GM21360 (cell line): ENCODE data around the gene FAM222B.
"Not testable (repeated sequence)": the region's sequence is repeated elsewhere in the genome, so short reads cannot be mapped to it uniquely, and the experiment has no call there.

ENCODE experiments used
- ATAC-seq: cut with Tn5 transposase; IDR thresholded peaks from one replicate; pipeline ENCODE4 v1.9.1; 2021; ENCODE audit warnings: mild to moderate bottlenecking, moderate library complexity; ENCODE audit not compliant: unreplicated experiment

FAM222B gene

GRCh38 chr17:28873839-28874238, 31.2 kb upstream of the FAM222B start:
- no peak for ATAC-seq

GRCh38 chr17:28871056-28871579, 28.5 kb upstream of the FAM222B start:
- peak; percentile 81 for ATAC-seq

- ATAC-seq: no peak
Observed at GRCh38 chr17:28867276-28867675, 24.7 kb upstream of the FAM222B start.

GRCh38 chr17:28865946-28866752, 23.6 kb upstream of the FAM222B start:
- ATAC-seq: no peak

GRCh38 chr17:28864991-28865849, 22.6 kb upstream of the FAM222B start:
- ATAC-seq: no peak

- no peak for ATAC-seq
Observed at GRCh38 chr17:28863953-28864352, 21.4 kb upstream of the FAM222B start.

- ATAC-seq: no peak
Observed at GRCh38 chr17:28862561-28862960, 20.0 kb upstream of the FAM222B start.

- no peak for ATAC-seq
Observed at GRCh38 chr17:28861393-28862203, 19.0 kb upstream of the FAM222B start.

- ATAC-seq: no peak
Observed at GRCh38 chr17:28860363-28860808, 17.8 kb upstream of the FAM222B start.

GRCh38 chr17:28858801-28859355, 16.3 kb upstream of the FAM222B start:
- ATAC-seq: no peak

GRCh38 chr17:28857905-28858800, 15.6 kb upstream of the FAM222B start:
- no peak for ATAC-seq

GRCh38 chr17:28856028-28856574, 13.5 kb upstream of the FAM222B start:
- ATAC-seq: no peak

GRCh38 chr17:28855336-28855679, 12.7 kb upstream of the FAM222B start:
- no peak for ATAC-seq

GRCh38 chr17:28854457-28855335, 12.1 kb upstream of the FAM222B start, which contains the start of gene ERAL1:
Gene ERAL1, plus strand, starts transcription at chr17:28855016. Its CDS starts 19 bp downstream, at chr17:28855035.
- ATAC-seq: peak; percentile 80

- ATAC-seq: no peak
Observed at GRCh38 chr17:28853295-28853694, 10.7 kb upstream of the FAM222B start.

GRCh38 chr17:28849281-28849680, 6.7 kb upstream of the FAM222B start:
- no peak for ATAC-seq

GRCh38 chr17:28848667-28849066, 6.1 kb upstream of the FAM222B start:
- not testable (repeated sequence) for ATAC-seq

GRCh38 chr17:28846699-28847098, 4.1 kb upstream of the FAM222B start:
- ATAC-seq: not testable (repeated sequence)
